Activated T-cell treated with anti-CD3 and anti-CD28 coated beads, Interleukin-2, amount 50 U/mL, for 24 hours (primary cell): Measurements from ENCODE around the gene FIZ1.

Source experiments
- DNase-seq: peaks from one replicate; pipeline ENCODE4 v3.0.0-alpha.2; 2020
- H3K27ac Mint-ChIP-seq: 2 replicates; pipeline ENCODE4 v1.8.0; 2020; ENCODE audit warnings: mild to moderate bottlenecking, mixed read lengths
- H3K27me3 Mint-ChIP-seq: 2 replicates; pipeline ENCODE4 v1.8.0; 2020; ENCODE audit warnings: mixed read lengths
- H3K36me3 Mint-ChIP-seq: 2 replicates; pipeline ENCODE4 v1.8.0; 2020; ENCODE audit warnings: low read depth, mixed read lengths
- H3K4me1 Mint-ChIP-seq: 2 replicates; pipeline ENCODE4 v1.8.0; 2020; ENCODE audit warnings: low read depth, mixed read lengths
- H3K4me3 Mint-ChIP-seq: 2 replicates; pipeline ENCODE4 v1.8.0; 2020; ENCODE audit warnings: mild to moderate bottlenecking, moderate library complexity, mixed read lengths
- H3K9me3 Mint-ChIP-seq: 2 replicates; pipeline ENCODE4 v1.8.0; 2020; ENCODE audit warnings: mixed read lengths

FIZ1 gene

DNA sequence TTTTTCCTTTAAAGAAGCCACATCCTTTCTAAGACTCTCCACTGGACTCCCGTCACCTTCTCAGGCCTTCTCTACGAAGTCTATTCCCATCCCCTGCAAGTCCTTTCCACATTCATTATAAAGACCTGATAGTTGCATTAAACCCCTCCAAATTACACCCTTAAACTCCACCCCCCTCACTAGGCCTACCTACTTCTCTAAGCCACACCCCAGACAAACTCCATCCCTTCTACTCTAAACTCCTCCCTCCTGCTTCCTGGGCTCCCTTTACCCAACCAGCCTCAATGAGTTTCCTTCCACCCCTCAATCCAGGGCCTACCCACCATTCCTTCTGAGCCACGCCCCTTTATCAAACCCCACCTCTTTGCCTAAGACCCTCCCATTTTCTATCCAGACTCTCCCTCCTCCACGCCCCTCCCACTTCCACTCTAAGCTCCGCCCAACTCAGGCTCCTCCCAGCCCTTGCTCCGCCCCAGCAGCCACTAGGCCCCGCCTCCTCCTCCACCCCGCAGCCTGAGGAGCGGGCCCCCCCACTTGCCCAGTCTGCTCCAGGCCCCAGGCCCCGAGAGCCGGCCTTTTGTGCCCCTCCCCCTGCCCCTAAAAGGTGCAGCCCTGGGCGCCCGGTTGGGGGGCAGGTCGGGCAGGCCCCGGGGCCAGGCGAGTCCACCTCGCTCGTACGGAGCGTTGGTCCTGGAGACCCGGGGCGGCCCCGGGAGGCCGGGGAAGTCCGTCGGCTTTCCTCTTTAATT is 424 bp downstream of the FIZ1 start:
- Mint-ChIP-seq H3K27me3 (no peaks in the 10 kb centered on the region), H3K4me3 (peak overlapping the region; percentile 97), H3K4me1 (peaks cover 33% of the 10 kb centered on the region), H3K9me3 (peaks cover 4% of the 10 kb centered on the region), H3K27ac (peak overlapping the region; percentile 100), H3K36me3 (peaks cover 56% of the 10 kb centered on the region)
- DNase-seq, result peak; percentile 98

DNA sequence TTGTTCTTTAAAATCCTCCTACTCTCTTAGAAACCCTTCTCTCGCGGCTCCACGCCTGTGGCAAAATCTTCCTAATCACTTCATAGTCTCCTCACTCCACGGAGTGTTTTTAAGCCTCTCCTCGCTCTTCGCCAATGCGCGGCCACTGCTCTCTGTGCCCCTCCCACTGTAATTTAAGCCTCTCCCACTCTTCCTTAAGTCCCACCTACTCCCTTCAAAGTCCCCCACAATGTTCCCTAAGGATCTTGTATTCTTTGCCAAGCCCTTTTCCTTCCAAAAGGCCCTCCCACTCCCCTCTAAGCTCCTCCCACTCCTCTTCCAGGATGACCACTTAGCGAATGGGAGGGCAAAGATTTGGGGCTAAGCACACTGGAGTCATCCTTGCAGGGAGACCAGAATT is 1.3 kb downstream of the FIZ1 start:
- Mint-ChIP-seq H3K4me3 (no peak overlapping the region), H3K9me3 (peaks cover 4% of the 10 kb centered on the region), H3K27ac (peak overlapping the region; percentile 29), H3K27me3 (no peaks in the 10 kb centered on the region), H3K36me3 (peaks cover 56% of the 10 kb centered on the region), H3K4me1 (peaks cover 27% of the 10 kb centered on the region)
- no peak for DNase-seq

DNA sequence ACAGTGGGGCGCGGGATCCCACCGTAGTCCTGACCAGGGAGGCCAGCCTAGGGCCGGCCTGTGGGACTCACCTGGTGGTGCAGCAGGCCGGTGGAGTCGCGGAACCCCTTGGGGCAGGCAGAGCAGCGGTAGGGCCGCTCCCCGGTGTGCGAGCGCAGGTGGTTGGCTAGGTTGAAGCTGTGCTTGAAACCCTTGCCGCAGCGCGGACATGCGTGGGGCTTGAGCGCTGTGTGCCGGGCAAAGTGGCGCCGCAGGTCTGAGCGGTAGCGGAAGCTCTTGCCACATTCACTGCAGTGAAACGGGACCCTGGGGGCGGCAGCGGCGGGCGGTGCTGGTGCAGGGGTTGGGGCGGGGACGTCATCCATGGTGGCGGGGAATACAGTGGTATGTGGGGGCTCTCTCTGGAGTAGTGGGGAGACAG is 1.8 kb downstream of the FIZ1 start:
- DNase-seq, result no peak
- peaks cover 55% of the 10 kb centered on the region for H3K36me3 Mint-ChIP-seq
- no peaks in the 10 kb centered on the region for H3K27me3 Mint-ChIP-seq
- no peak overlapping the region for H3K27ac Mint-ChIP-seq
- H3K4me1 Mint-ChIP-seq, result peaks cover 26% of the 10 kb centered on the region
- no peak overlapping the region for H3K4me3 Mint-ChIP-seq
- peaks cover 4% of the 10 kb centered on the region for H3K9me3 Mint-ChIP-seq

DNA sequence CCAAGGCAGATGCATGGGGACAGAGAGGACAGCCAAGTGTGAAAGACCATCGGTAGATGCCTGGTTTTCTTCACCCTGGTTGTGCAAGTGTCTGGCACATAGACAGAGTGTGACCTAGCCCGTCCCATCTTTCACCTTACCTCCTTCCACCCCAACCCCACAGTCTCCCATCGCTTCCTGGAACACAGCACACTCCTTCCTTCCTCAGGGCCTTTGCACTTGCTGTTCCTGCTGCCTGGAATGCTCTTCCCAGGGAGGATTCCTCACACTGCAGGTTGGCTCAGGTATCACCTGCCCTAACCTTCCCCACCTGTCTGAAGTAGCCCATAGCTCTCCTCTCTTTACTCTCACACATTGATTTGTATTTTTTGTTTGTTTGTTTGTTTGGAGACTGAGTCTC is 3.0 kb downstream of the FIZ1 start:
- DNase-seq, result no peak

DNA sequence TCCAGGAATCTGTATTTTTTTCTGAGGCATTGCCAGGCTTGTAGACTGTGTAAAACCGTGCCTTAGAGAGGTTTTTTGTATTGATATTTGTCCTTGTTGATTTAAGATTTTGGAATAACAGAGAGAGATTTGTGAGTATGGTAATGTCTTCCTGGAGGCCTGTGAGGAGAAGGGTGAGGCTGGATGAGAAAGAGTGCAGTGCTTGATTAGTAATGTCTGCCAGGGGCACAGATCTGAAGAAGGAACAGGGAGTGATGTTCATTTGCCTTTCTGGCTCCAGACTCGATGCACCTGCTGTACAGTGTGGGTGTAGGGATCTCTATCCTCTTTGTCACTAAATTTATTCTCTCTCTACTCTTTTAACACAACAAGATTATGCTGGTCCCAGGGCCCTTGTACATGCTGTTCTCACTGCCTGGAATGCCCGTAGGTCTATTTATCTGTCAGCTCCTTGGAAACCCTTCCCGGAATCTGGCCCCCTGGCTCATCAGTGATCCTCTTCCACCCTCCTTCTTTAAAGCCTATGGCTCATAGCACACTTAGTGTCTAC is 4.2 kb downstream of the FIZ1 start:
- Mint-ChIP-seq H3K36me3 (peaks cover 60% of the 10 kb centered on the region), H3K27ac (no peak overlapping the region), H3K4me1 (peaks cover 14% of the 10 kb centered on the region), H3K27me3 (no peaks in the 10 kb centered on the region), H3K4me3 (no peak overlapping the region), H3K9me3 (peaks cover 4% of the 10 kb centered on the region)
- no peak for DNase-seq

More for the DNA sequence above, 3.0 kb downstream of the FIZ1 start:
- no peaks in the 10 kb centered on the region for H3K27me3 Mint-ChIP-seq
- peaks cover 20% of the 10 kb centered on the region for H3K4me1 Mint-ChIP-seq
- H3K27ac Mint-ChIP-seq, result no peak overlapping the region
- no peak overlapping the region for H3K4me3 Mint-ChIP-seq
- peaks cover 58% of the 10 kb centered on the region for H3K36me3 Mint-ChIP-seq
- peaks cover 4% of the 10 kb centered on the region for H3K9me3 Mint-ChIP-seq

DNA sequence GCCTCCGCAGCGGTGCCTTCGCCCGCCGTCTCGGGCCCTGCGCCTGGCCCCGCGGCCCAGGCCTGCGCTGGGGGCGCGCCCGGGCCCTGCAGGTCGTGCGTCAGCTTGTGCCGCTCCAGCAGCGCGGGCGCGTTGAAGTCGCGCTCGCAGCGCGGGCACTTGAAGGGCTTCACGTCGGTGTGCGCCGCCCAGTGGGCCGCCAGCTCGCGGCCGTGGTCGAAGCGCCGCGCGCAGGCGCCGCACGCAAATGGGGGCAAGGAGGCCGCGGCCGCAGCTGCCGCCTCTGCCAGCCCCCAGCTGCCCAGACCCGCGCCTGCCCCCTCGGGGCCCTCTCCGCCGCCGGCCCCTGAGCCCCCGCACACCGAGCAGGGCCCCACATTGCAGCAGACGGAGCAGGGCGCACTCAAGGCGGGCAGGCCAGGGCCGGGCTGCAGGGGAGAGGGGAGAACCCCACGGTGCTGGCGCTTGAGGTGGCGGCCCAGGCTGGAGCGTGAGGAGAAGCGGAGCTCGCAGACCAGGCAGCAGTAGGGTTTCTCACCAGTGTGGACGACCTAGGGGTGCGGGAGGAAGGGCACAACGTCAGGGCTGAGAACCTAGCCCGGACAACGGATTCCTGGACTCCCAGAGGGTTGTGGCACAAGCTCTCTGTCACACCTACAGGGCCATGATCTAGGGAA is 6.1 kb downstream of the FIZ1 start:
- H3K4me3 Mint-ChIP-seq, result no peak overlapping the region
- DNase-seq, result no peak
- H3K36me3 Mint-ChIP-seq, result peaks cover 51% of the 10 kb centered on the region
- peaks cover 10% of the 10 kb centered on the region for H3K4me1 Mint-ChIP-seq
- H3K27ac Mint-ChIP-seq, result no peak overlapping the region
- no peaks in the 10 kb centered on the region for H3K9me3 Mint-ChIP-seq
- no peaks in the 10 kb centered on the region for H3K27me3 Mint-ChIP-seq

DNA sequence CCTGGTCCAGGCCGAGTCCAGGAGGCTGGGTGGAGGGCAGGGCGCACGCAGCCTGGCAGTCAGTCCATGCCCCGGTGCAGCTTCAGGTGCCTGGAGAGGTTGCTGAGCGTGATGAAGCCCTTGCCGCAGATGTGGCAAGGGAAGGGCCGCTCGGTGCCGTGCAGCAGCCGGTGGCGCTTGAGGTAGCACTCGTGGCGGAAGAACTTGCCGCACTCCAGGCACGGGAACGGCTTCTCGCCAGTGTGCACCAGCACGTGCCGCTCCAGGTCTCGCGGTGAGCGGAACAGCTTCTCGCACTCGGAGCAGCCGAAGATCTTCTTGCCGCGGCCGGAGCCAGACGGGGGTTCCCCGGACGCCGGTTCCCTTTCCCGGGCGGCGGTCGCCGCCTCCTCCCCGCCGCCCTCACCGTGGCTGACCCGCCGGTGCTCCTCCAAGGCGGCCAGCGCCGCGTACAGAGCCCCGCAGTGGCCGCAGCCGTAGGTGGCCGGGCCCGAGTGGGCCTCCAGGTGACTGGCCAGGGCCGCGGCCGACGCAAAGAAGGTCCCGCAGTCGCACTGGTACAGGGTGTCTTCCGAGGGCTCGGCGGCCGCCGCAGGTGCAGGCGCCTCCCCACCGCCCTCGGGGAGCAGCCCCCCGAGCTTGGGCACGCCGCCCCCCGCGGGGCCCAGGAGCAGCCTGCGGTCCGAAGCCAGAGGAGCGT is 6.8 kb downstream of the FIZ1 start:
- Mint-ChIP-seq H3K36me3 (peaks cover 45% of the 10 kb centered on the region), H3K4me1 (peaks cover 8% of the 10 kb centered on the region), H3K27me3 (no peaks in the 10 kb centered on the region), H3K27ac (no peak overlapping the region), H3K9me3 (no peaks in the 10 kb centered on the region), H3K4me3 (no peak overlapping the region)
- no peak for DNase-seq

DNA sequence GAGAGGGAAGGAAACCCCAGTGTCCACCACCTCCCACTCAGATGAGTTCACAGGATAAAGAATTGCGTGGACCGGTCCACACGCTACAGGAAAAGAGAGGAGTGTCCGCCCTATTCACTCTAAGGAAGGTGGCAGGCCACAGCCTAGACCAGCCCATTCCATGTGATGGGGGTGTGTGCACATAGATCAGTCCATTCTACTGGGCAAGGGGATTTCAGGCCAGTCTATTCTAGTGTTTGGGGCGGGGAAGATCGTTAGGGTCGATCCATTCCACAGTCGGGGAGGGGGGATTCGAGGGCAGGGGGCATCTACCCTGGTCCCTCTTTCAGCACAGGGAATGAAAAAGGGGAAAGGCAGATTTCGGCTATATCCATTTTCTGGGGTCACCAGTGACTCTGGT is 7.8 kb downstream of the FIZ1 start:
- Mint-ChIP-seq H3K27ac (no peak overlapping the region), H3K27me3 (no peaks in the 10 kb centered on the region), H3K4me1 (peaks cover 14% of the 10 kb centered on the region), H3K36me3 (peaks cover 36% of the 10 kb centered on the region), H3K4me3 (no peak overlapping the region), H3K9me3 (no peaks in the 10 kb centered on the region)
- DNase-seq, result no peak

DNA sequence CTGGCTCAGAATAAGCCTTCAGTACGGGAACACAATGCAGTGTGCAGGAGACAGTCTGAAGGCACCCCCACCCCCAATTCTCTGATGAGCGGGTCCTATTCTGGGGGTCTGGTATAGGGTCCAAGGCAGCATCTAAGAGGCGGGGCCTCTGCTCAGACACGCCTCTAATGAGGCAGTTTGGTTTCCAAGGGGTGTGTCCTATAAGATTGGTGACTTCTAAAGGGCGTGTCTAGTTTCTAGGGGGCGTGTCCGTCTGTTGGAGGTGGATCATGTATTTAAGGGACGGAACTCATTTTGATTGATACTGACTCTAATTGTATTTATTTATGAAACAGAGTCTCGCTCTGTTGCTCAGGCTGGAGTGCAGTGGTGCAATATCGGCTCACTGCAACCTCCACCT is 8.7 kb downstream of the FIZ1 start:
- no peaks in the 10 kb centered on the region for H3K9me3 Mint-ChIP-seq
- no peaks in the 10 kb centered on the region for H3K27me3 Mint-ChIP-seq
- no peak overlapping the region for H3K27ac Mint-ChIP-seq
- no peak overlapping the region for H3K4me3 Mint-ChIP-seq
- no peak for DNase-seq
- H3K36me3 Mint-ChIP-seq, result peaks cover 27% of the 10 kb centered on the region
- H3K4me1 Mint-ChIP-seq, result peaks cover 20% of the 10 kb centered on the region

DNA sequence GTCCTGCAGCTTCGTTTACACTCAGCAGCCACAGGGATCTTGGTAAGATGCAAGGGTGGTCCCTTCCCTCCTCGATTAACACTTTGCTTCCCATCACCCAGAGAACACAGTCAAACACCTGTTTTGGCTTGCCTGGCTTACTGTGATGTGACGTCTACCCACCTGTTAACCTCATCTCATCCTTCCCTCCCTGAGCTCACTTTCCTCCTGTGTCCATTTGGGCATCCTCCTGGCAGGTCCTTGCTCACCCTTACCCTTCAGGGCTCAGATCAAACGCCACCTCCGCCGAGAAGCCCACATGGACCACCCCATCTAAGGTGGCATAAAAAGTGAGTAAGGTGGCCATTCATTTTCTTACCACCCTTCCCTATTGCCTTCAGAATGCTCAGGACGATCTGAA is 9.2 kb downstream of the FIZ1 start:
- DNase-seq, result no peak
- Mint-ChIP-seq H3K27ac (no peak overlapping the region), H3K4me3 (no peak overlapping the region), H3K27me3 (no peaks in the 10 kb centered on the region), H3K36me3 (peaks cover 22% of the 10 kb centered on the region), H3K9me3 (no peaks in the 10 kb centered on the region), H3K4me1 (peaks cover 25% of the 10 kb centered on the region)

DNA sequence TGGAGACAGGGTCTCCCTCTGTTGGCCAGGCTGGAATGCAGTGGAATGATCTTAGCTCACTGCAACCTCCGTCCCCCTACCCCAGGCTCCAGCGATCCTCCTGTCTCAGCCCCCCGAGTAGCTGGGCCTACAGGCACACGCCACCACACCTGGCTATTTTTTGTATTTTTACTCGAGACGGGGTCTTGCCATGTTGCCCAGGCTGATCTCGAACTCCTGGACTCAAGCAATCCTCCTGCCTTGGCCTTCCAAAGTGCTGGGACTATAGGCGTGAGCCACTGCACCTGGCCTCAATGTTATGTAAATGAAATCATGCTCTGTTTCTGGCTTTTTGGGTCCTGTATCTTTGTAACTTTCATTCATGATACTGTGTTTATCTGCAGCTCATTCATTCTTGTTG is 10.6 kb downstream of the FIZ1 start:
- peaks cover 25% of the 10 kb centered on the region for H3K4me1 Mint-ChIP-seq
- peaks cover 12% of the 10 kb centered on the region for H3K36me3 Mint-ChIP-seq
- DNase-seq, result no peak
- no peak overlapping the region for H3K27ac Mint-ChIP-seq
- H3K27me3 Mint-ChIP-seq, result no peaks in the 10 kb centered on the region
- H3K4me3 Mint-ChIP-seq, result no peak overlapping the region
- no peaks in the 10 kb centered on the region for H3K9me3 Mint-ChIP-seq

DNA sequence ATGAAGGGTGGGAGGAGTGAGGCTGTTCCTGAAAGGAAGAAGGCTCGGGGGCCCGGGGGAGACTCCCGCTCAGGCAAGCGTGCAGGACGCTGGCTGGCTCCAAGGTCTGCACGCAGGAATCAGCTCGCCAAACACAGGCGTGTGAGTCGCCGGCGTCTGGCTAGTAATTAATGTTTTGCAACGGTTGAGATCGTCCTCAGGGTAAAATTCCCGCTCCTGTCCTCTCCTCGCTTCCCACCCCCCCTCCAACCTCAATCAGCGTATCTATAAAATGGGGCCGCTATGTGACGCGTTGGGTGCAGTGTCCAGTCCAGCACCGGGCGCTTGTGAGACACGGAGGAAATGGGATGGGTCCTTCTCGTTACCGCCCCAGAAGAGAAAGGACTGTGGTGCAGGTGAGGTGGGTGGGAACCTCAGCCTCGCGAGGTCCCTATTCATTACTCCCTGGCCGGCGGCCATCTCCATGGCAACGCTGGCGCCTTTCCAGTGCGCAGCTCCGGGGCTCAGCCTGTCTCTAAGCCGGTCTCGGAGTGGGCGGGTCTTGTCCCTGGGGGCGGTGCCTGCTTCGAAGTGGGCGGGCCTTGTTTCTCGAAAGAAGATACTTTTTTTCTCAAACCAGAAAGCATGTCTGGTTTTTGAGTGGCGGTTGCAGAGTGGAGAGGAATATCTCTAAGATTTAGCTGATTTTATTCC is 12.2 kb downstream of the FIZ1 start:
- H3K36me3 Mint-ChIP-seq, result peaks cover 8% of the 10 kb centered on the region
- H3K9me3 Mint-ChIP-seq, result no peaks in the 10 kb centered on the region
- peaks cover 26% of the 10 kb centered on the region for H3K4me1 Mint-ChIP-seq
- no peaks in the 10 kb centered on the region for H3K27me3 Mint-ChIP-seq
- peak; percentile 96 for DNase-seq
- H3K4me3 Mint-ChIP-seq, result peak overlapping the region; percentile 81
- peak overlapping the region; percentile 69 for H3K27ac Mint-ChIP-seq

DNA sequence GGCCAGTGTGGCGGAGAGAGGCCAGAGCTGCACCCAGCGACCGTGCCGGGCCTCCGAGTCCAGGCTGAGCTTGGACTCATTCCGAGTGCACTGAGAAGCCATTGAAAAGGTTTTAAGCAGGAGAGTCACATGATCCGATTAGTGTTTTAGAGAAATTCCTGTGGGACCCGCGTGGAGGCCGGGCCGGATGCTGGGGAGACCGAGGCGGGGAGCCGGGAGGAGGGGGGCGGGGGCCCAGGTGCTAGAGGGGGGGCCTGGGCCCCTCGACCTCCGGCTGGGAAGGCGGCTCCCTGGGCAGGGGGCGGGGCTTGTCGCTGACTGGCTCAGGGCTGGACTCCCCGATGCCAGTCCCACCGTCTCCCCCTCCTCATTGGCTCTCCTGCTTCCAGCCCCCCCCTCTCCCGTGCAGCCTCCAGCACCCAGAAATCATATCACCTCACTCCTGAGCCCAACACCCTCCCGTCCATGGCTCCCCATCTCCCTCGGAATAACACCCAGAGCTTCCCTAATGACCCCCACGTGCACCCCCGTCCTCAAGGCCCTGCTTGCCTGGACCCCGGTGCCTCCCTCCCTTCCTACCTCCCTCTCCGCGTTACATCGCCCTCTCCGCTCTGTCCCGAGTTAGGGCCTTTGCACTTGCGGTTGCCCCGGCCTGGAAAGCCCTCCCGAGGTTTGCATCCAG is 13.5 kb downstream of the FIZ1 start:
- Mint-ChIP-seq H3K4me3 (peak overlapping the region; percentile 54), H3K27me3 (no peaks in the 10 kb centered on the region), H3K4me1 (peaks cover 37% of the 10 kb centered on the region), H3K36me3 (no peaks in the 10 kb centered on the region), H3K9me3 (no peaks in the 10 kb centered on the region), H3K27ac (peak overlapping the region; percentile 4)
- peak; percentile 78 for DNase-seq

DNA sequence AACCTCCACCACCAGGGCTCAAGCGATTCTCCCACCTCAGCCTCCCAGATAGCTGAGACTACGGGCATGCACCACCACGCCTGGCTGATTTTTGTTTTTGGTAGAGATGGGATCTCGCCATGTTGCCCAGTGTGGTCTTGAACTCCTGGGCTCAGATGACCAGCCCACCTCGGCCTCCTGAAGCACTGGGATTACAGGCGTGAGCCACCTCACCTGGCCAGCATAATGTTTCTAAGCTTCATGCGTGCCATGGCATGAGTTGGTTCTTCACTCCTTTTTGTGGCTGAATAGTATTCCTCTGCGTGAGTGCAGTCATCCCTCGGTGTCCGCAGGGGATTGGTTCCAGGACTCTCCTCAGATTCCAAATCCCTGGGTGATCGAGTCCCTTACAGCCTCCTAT is 14.4 kb downstream of the FIZ1 start:
- H3K4me3 Mint-ChIP-seq, result no peak overlapping the region
- H3K27me3 Mint-ChIP-seq, result no peaks in the 10 kb centered on the region
- H3K4me1 Mint-ChIP-seq, result peaks cover 39% of the 10 kb centered on the region
- no peak for DNase-seq
- H3K36me3 Mint-ChIP-seq, result peaks cover 4% of the 10 kb centered on the region
- H3K27ac Mint-ChIP-seq, result no peak overlapping the region
- no peaks in the 10 kb centered on the region for H3K9me3 Mint-ChIP-seq
